ENCODE measurements around the gene FOXS1.

FOXS1 gene

GRCh38 chr20:31848088-31848999 is 2.9 kb upstream of the FOXS1 start:
- no peak for TF ChIP-seq CTCF (conservative IDR thresholded peaks at IDR 0.05; ENCODE audit: low read depth)
- POLR2A ChIA-PET (ENCODE audit: low non-redundant PET) = no interaction called here
- no peak overlapping the region for H3K27ac ChIP-seq
- CTCF ChIA-PET = interaction anchor here (0.6 to 2.9 kb wide), 8 partner anchors 11 to 187 kb away, joined by 3 to 66 read pairs (median 6); partner anchors contain the start of gene PDRG1
- DNase-seq (ENCODE audit: low spot score) = no peak

GRCh38 chr20:31846793-31847138 is 1.4 kb upstream of the FOXS1 start:
- CTCF ChIA-PET = interaction anchor here (0.5 to 2.9 kb wide), 32 partner anchors 9 to 188 kb away, joined by 3 to 66 read pairs (median 4); partner anchors contain the start of genes DUSP15, MYLK2, PDRG1 and TTLL9
- H3K27ac ChIP-seq = no peak overlapping the region
- no peak for DNase-seq (ENCODE audit: low spot score)
- peak; percentile 65 for TF ChIP-seq CTCF (conservative IDR thresholded peaks at IDR 0.05; ENCODE audit: low read depth)
- POLR2A ChIA-PET (ENCODE audit: low non-redundant PET) = no interaction called here

GRCh38 chr20:31844737-31845299 is 586 bp downstream of the FOXS1 start:
- POLR2A ChIA-PET (ENCODE audit: low non-redundant PET) = no interaction called here
- DNase-seq (ENCODE audit: low spot score) = no peak
- CTCF ChIA-PET = interaction anchor here (0.6 to 1.8 kb wide), 4 partner anchors 11 to 36 kb away, joined by 3 to 13 read pairs (median 3); no protein-coding TSS in a partner anchor
- peak overlapping the region; percentile 59 for H3K27ac ChIP-seq
- TF ChIP-seq CTCF (conservative IDR thresholded peaks at IDR 0.05; ENCODE audit: low read depth) = no peak

- POLR2A ChIA-PET (ENCODE audit: low non-redundant PET) = no interaction called here
- H3K27ac ChIP-seq = no peak overlapping the region
- no peak for TF ChIP-seq CTCF (conservative IDR thresholded peaks at IDR 0.05; ENCODE audit: low read depth)
- CTCF ChIA-PET = interaction anchor here (0.5 to 1.3 kb wide), 3 partner anchors 10 to 262 kb away, joined by 3 to 7 read pairs (median 4); no protein-coding TSS in a partner anchor
- no peak for DNase-seq (ENCODE audit: low spot score)
These were observed 1.5 kb downstream of the FOXS1 start for GRCh38 chr20:31843881-31844280.

- ChIA-PET POLR2A (ENCODE audit: low non-redundant PET) (no interaction called here), CTCF (interaction anchor here (0.5 to 1.4 kb wide), 3 partner anchors 11 to 37 kb away, joined by 3 to 4 read pairs (median 3); no protein-coding TSS in a partner anchor)
- no peak for TF ChIP-seq CTCF (conservative IDR thresholded peaks at IDR 0.05; ENCODE audit: low read depth)
- H3K27ac ChIP-seq = no peak overlapping the region
- DNase-seq (ENCODE audit: low spot score) = no peak
These were observed 2.1 kb downstream of the FOXS1 start for GRCh38 chr20:31843288-31843687.

GRCh38 chr20:31842471-31843157 is 2.8 kb downstream of the FOXS1 start:
- no peak for TF ChIP-seq CTCF (conservative IDR thresholded peaks at IDR 0.05; ENCODE audit: low read depth)
- peak overlapping the region; percentile 46 for H3K27ac ChIP-seq
- POLR2A ChIA-PET (ENCODE audit: low non-redundant PET) = no interaction called here
- CTCF ChIA-PET = interaction anchor here (1.3 to 3.8 kb wide), 3 partner anchors 10 to 20 kb away, joined by 3 to 16 read pairs (median 4); no protein-coding TSS in a partner anchor
- no peak for DNase-seq (ENCODE audit: low spot score)

Data from RWPE1 (cell line).